GM04503 (cell line): ENCODE data around the gene NBR1.
A peak's percentile ranks its signal among the peaks of the same experiment; 100 is the strongest.
"Not testable (repeated sequence)": the region's sequence is repeated elsewhere in the genome, so short reads cannot be mapped to it uniquely, and the experiment has no call there.

Experiments used
- DNase-seq: peaks from one replicate; pipeline ENCODE4 v3.0.0-alpha.2; 2012; ENCODE audit warnings: low read depth

NBR1 gene, protein sequence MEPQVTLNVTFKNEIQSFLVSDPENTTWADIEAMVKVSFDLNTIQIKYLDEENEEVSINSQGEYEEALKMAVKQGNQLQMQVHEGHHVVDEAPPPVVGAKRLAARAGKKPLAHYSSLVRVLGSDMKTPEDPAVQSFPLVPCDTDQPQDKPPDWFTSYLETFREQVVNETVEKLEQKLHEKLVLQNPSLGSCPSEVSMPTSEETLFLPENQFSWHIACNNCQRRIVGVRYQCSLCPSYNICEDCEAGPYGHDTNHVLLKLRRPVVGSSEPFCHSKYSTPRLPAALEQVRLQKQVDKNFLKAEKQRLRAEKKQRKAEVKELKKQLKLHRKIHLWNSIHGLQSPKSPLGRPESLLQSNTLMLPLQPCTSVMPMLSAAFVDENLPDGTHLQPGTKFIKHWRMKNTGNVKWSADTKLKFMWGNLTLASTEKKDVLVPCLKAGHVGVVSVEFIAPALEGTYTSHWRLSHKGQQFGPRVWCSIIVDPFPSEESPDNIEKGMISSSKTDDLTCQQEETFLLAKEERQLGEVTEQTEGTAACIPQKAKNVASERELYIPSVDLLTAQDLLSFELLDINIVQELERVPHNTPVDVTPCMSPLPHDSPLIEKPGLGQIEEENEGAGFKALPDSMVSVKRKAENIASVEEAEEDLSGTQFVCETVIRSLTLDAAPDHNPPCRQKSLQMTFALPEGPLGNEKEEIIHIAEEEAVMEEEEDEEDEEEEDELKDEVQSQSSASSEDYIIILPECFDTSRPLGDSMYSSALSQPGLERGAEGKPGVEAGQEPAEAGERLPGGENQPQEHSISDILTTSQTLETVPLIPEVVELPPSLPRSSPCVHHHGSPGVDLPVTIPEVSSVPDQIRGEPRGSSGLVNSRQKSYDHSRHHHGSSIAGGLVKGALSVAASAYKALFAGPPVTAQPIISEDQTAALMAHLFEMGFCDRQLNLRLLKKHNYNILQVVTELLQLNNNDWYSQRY

DNA sequence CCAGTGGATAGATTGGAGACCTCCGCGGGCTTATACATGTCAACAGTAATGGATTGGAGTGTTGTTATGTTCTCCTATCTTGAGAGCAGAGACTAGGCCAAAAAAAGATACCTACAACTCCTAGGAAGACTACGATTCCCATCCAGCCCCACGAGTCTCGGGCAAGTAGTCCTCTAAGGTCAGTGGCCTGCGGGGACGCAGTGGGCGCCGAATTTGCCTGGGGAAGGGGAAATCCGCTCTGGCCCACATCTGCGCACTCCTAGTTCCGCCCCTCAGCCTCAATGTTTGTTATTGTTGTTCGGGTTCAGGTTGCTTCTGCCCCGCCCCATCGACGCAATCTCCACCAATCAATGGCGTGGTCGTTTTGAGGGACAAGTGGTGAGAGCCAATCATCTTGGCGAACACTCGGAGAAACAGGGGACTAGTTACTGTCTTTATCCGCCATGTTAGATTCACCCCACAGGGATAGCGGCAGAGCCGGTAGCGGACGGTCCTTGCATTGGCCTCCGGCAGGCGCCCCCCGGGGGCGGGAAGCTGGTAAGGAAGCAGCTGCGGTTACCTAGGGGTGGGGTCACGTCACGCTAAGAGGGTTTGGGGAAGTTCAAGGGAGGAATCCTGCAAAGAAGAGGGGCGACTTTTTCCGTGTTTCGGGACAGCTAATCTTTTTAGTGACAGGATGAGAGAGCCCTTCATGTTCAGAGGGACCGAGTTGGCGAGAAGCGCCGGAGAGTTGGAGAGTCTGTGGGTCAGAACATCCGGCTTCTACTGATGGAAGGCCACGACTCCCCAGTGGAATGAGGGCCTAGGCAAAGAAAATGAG is at the start of gene NBR1:
NBR1 (plus strand) TSS at position 449 of the 820 bp plus-strand sequence. CDS start 4,586 bp downstream, outside the sequence.
- peak; percentile 91 for DNase-seq

DNA sequence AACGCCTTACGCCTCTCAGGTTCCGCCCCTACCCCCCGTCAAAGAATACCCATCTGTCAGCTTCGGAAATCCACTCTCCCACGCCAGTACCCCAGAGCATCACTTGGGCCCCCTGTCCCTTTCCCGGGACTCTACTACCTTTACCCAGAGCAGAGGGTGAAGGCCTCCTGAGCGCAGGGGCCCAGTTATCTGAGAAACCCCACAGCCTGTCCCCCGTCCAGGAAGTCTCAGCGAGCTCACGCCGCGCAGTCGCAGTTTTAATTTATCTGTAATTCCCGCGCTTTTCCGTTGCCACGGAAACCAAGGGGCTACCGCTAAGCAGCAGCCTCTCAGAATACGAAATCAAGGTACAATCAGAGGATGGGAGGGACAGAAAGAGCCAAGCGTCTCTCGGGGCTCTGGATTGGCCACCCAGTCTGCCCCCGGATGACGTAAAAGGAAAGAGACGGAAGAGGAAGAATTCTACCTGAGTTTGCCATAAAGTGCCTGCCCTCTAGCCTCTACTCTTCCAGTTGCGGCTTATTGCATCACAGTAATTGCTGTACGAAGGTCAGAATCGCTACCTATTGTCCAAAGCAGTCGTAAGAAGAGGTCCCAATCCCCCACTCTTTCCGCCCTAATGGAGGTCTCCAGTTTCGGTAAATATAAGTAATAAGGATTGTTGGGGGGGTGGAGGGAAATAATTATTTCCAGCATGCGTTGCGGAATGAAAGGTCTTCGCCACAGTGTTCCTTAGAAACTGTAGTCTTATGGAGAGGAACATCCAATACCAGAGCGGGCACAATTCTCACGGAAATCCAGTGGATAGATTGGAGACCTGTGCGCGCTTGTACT is 45.7 kb upstream of the NBR1 start, which contains the start of gene BRCA1:
BRCA1 (minus strand) TSS at position 232 of the 834 bp plus-strand sequence. CDS start 1,268 bp downstream, outside the sequence.
- peak; percentile 96 for DNase-seq

DNA sequence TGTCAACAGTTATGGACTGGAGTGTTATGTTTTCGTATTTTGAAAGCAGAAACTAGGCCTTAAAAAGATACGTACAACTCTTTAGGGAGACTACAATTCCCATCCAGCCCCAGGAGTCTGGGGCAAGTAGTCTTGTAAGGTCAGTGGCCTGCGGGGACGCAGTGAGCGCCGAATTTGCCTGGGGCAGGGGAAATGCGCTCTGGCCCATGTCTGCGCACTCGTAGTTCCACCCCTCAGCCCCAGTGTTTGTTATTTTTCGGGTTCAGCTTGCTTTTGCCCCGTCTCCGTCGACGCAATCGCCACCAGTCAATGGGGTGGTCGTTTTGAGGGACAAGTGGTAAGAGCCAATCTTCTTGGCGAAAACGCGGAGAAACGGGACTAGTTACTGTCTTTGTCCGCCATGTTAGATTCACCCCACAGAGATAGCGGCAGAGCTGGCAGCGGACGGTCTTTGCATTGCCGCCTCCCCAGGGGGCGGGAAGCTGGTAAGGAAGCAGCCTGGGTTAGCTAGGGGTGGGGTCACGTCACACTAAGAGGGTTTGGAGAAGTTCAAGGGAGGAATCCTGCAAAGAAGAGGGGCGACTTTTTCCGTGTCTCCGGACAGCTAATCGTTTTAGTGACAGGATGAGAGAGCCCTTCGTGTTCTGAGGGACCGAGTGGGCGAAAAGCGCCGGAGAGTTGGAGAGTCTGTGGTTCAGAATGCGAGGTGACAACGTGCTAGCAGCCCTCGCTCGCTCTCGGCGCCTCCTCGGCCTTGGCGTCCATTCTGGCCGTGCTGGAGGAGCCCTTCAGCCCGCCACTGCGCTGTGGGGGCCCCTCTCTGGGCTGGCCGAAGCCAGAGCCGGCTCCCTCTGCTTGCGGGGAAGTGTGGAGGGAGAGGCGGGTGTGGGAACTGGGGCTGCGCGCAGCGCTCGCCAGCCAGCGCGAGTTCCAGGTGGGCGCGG is 44.8 kb upstream of the NBR1 start:
- DNase-seq = no peak

DNA sequence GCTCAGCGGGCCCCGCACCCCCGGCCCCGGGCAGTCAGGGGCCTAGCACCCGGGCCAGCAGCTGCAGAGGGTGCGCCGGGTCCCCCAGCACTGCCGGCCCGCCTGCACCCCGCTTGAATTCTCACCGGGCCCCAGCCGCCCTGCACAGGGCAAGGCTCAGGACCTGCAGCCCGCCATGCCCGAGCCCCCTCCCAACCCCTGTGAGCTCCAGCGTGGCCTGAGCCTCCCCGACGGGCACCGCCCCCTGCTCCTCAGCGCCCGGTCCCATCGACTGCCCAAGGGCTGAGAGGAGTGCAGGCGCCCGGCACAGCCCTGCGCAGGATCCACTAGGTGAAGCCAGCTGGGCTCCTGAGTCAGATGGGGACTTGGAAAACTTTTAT is 44.1 kb upstream of the NBR1 start:
- DNase-seq = no peak

DNA sequence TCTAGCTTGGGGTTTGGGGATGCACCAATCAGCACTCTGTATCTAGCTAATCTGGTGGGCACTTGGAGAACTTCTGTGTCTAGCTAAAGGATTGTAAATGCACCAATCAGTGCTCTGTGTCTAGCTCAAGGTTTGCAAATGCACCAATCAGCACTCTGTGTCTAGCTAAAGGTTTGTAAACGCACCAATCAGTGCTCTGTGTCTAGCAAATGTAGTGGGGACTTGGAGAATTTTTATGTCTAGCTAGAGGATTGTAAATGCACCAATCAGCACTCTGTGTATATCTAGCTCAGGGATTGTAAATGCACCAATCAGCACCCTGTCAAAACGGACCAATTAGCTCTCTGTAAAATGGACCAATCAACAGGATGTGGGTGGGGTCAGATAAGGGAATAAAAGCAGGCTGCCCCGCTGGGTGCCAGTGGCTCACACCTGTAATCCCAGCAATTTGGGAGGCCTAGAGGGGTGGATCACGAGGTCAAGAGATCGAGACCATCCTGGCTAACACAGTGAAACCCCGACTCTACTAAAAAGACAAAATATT is 43.6 kb upstream of the NBR1 start:
- DNase-seq = not testable (repeated sequence)

DNA sequence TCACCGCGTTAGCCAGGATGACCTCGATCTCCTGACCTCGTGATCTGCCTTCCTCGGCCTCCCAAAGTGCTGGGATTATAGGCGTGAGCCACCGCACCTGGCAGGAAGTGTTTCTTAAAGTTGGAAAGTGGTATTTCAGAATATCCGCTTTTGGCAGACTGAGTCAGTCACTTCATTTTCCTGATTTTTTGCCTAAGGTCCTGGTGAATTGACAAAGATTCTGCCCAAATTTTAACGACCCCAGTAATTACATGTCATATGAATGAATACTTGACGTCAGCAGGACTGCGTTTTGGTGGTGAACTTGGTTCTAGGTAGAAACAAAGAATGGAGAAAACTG is 41.4 kb upstream of the NBR1 start:
- DNase-seq = no peak

DNA sequence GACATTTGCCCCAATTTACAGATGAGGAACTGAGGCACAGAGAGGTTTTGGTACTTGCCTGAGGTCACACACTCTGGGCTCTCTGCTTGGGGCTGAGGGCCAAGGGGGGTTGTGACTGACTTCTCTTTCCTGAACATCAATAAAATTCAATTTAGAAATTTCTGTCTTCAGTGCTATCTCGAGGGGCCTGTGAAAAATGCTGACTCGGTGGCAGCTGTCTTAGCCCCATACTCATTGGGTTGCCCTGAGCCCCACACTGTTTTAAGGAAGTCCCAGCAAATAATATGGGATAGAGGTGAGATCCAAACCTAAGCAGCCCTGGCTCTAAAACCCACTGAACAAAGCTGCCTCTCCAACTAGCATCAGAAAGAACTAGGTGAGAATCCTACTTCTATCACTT is 38.9 kb upstream of the NBR1 start:
- no peak for DNase-seq

DNA sequence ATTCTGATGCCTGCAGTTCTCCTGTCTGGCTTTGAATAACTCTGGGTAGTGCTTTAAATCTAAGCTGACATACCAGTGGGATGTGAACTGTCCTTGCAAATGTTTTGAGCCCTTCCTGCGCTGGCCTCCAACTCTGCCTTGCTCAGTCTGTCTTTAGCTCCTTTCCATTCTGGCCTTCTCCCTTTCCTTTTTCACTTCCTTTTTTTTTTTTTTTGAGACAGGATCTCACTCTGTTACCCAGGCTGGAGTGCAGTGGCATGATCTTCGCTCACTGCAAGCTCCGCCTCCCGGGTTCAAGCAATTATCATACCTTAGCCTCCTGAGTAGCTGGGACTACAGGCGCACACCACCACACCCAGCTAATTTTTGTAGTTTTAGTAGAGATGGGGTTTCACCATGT is 37.6 kb upstream of the NBR1 start:
- not testable (repeated sequence) for DNase-seq

DNA sequence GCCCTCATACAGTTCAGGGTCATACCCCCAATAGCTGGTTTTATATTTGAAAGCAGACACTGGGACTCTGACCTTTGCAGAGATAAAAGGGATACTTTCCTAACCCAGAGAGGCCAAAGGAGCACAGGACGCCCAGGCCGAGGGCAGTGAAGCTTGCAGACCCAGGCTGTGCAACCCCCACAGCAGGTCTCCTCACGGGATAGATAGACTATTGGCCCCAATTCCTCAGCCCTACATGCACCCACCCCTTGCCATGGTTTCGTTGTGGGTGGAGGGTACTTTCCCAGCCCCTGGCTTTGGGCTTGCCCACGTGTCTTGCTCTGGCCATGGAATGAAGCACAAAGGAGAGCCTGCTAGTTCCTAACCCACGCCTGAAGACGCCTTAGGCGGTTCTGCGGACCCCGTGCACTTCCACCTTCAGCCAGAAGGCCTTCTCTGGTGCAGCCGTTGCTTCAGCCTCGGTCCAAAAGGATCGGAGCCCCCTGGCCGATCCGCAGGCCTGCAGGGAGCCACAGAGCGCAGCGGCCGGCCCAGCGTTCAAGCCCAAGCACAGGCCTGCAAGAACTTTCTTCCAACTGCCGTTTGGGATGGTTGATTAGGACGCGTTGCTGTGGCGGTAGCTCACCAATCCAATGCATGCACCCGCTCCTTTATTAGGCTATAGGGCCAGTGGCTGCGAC is 36.1 kb upstream of the NBR1 start:
- DNase-seq = no peak

DNA sequence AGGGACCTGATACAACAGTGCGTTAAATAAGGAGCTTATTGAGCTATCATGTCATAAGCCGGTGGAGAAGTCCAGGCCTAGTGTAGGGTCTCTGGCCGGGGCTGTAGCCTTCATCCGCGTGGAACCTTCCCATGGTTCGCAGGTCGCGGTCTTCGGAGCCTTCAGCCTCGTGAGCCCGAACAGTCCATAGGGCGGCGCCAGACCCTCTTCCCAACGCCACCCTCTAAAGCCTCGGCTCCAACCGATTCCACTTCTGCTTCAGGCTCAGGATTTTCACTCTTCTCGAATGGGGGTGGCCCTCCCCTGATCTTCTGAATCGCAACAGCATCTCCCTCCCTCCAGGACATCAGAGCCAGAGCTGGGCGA is 35.6 kb upstream of the NBR1 start:
- DNase-seq = no peak

DNA sequence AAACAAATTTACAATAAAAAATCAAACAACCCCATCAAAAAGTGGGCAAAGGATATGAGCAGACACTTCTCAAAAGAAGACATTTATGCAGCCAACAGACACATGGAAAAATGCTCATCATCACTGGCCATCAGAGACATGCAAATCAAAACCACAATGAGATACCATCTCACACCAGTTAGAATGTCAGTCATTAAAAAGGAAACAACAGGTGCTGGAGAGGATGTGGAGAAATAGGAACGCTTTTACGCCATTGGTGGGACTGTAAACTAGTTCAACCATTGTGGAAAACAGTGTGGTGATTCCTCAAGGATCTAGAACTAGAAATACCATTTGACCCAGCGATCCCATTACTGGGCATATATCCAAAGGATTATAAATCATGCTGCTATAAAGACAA is 34.4 kb upstream of the NBR1 start:
- not testable (repeated sequence) for DNase-seq

DNA sequence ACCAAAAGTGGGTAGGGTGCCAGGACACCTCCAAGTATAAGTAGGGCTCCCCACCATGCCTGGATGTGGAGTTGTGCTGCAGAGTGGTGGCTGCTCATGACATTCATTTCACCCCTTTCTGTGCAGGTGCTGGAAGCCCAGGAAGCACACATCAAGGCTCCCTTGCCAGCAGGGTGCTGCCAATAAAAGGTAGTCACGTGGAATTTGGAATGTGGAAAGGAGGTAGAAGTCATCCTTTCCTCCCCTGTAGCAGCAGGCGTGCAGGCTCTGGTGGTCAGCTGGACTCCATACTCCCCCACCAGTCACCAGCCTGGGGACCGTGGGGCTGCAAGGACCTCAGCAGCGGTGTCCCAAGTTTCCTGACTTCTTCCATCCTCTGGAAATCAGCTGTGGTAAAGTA is 32.5 kb upstream of the NBR1 start:
- DNase-seq = not testable (repeated sequence)

DNA sequence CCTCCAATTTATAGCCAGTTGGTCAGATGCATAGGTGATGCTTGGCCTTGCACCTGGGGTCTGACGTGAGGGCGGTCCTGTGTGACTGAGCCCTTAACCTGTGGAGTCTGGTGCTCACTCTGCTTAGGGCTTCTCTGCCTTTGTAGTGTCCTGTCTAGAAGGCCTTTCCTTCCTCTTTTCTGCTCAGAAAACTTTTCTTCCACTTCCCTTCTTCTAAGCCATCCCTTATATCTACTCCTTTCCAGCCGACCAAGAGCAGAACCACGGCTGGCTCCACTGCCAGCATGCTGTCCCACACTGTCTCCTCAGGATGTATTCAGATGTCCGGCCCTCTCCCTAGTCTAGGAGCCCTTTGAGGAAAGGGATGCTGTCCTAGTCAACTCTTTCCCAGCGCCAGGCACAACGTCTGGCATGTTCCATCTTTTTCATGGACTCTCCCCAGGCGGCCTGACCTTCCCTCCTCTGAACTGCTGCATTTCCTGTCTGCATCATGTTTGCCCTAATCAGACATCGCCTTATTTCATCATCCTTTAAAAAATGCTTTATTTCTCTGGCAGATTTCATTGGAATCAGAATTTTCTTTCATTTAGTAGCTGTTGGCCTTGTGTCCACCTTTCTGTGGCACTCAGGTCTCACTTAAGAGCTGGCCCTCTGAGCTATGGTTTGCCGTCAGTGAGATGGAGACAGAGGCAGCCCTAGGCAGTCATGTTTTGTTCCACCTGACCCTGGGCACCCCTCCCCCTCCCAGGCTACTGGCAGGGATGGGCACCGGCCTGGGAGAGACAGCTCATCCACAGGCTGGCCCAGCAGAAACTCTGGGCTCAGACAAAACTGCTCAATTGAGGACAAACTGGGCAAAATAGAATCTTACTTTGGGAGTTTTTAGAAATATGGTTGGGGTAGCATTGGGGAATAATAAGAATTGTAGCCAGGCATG is 30.4 kb upstream of the NBR1 start:
- no peak for DNase-seq

DNA sequence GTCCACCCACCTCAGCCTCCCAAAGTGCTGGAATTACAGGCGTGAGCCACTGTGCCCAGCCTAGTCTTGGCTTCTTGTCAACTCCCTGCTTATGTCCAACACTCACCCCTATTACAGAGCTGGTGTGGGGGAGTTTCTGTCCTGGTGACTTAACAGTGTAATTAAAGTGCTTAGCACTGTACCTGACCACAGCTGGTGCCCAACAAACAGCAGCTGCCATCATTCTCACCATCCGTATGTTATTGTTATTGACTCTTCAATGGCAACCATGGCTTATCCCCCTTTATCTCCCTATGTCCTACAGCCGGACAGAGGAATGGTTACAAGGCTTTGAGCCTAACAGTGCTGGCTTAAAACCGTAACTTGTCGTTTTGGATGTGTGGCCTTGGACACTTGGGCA is 28.9 kb upstream of the NBR1 start:
- DNase-seq = no peak

DNA sequence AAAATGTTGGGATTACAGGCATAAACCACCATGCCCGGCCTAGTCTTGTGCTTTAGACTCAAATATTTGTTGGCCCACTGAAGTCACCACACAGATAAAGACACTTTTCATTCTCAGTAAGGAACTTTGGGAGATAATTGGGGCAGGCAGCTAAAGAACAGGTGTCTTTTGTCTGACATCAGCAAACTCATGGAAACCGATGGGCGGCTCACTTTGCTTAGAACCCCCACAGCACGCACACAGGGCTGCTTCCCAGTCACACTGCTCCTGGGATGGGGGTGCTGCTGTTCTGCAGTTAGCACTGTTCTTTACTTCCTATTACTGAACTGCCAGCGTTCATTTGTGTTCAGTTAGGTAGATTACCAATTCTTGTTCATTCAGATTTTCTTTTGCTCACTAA is 27.8 kb upstream of the NBR1 start:
- DNase-seq = no peak

DNA sequence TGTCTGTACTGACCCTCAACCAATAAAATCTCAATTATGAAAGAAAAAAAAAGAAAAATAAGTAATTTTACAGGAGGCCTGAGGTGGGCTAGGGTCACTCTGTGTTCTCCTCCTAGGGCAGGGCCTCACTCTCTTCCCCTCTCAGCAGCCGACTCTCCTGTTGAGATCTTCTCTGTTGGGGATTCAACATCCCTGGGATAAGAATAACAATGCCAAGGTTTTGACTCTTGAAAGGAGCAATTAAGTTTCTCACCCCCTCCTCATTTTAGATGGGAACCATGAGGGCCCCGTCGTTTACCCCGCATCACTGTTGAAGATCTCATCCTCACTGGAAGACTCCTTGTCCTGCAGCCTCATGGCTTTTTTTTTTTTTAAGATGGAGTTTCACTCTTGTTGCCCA is 24.4 kb upstream of the NBR1 start:
- no peak for DNase-seq

DNA sequence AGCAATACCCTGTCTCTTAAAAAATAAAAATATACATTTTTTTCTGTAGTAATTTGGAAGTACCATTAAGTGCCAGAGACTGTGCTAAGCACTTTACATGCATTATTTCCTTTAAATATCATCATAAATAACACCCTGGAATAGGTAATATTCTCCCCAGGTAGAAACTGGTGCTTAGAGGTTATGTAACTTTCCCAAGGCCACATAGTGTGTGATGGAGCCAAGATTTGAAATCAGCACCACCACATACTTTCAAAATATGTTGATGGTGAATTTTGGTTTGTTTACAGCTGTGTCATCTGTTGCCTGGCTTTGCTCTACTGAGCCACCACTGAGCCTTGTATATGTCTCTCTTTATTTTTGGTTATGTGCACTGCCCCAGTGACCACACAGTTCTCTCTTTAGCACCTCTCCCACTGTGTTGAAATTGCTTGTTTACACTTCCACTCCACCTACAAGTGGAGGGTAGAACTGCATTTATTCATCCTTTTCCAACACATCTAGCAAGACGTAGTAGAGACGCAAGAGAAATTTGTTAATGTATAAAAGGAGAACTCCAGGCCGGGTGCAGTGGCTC is 19.0 kb upstream of the NBR1 start:
- no peak for DNase-seq
